Putamen (tissue), 1 donor: ENCODE data around the gene GRM1.

Experiments
- DNase-seq: peaks from one replicate; pipeline ENCODE4 v3.0.0-alpha.2; 2016; ENCODE audit warnings: low spot score

The GRM1 gene

GRCh38 chr6:146097586-146097985 lies 68.7 kb downstream of the GRM1 start:
- no peak for DNase-seq

GRCh38 chr6:146100776-146101175 lies 71.9 kb downstream of the GRM1 start:
- DNase-seq, result no peak

GRCh38 chr6:146103416-146104072 lies 74.7 kb downstream of the GRM1 start:
- DNase-seq, result no peak

- DNase-seq, result no peak
Observed at GRCh38 chr6:146106532-146106931, 77.7 kb downstream of the GRM1 start.

GRCh38 chr6:146110990-146111389 lies 82.1 kb downstream of the GRM1 start:
- no peak for DNase-seq

- DNase-seq, result no peak
Observed at GRCh38 chr6:146111881-146112450, 83.1 kb downstream of the GRM1 start.

- DNase-seq, result no peak
Observed at GRCh38 chr6:146113084-146113623, 84.3 kb downstream of the GRM1 start.

GRCh38 chr6:146123616-146124015 lies 94.8 kb downstream of the GRM1 start:
- DNase-seq, result no peak

- no peak for DNase-seq
Observed at GRCh38 chr6:146127447-146128215, 98.8 kb downstream of the GRM1 start.

GRCh38 chr6:146133866-146134265 lies 105.0 kb downstream of the GRM1 start:
- no peak for DNase-seq

- DNase-seq, result no peak
Observed at GRCh38 chr6:146135167-146135566, 106.3 kb downstream of the GRM1 start.

- no peak for DNase-seq
Observed at GRCh38 chr6:146146836-146147235, 118.0 kb downstream of the GRM1 start.

- no peak for DNase-seq
Observed at GRCh38 chr6:146149770-146150169, 120.9 kb downstream of the GRM1 start.

GRCh38 chr6:146153040-146153758 lies 124.3 kb downstream of the GRM1 start:
- DNase-seq, result no peak

- DNase-seq, result no peak
Observed at GRCh38 chr6:146154197-146154596, 125.3 kb downstream of the GRM1 start.

GRCh38 chr6:146161664-146162063 lies 132.8 kb downstream of the GRM1 start:
- no peak for DNase-seq

- DNase-seq, result no peak
Observed at GRCh38 chr6:146169872-146170271, 141.0 kb downstream of the GRM1 start.

GRCh38 chr6:146177785-146178184 lies 148.9 kb downstream of the GRM1 start:
- no peak for DNase-seq

GRCh38 chr6:146183831-146184230 lies 155.0 kb downstream of the GRM1 start:
- DNase-seq, result no peak

- DNase-seq, result no peak
Observed at GRCh38 chr6:146184701-146185100, 155.8 kb downstream of the GRM1 start.

GRCh38 chr6:146189131-146189530 lies 160.3 kb downstream of the GRM1 start:
- no peak for DNase-seq

GRCh38 chr6:146190581-146190980 lies 161.7 kb downstream of the GRM1 start:
- no peak for DNase-seq
